ENCODE results near the gene PWP1.
"Not testable (repeated sequence)": the region's sequence is repeated elsewhere in the genome, so short reads cannot be mapped to it uniquely, and the experiment has no call there.

PWP1 gene

GRCh38 chr12:107668320-107669098, 17.1 kb upstream of the PWP1 start:
- no peak for DNase-seq (ENCODE audit: low spot score)

GRCh38 chr12:107669946-107670345, 15.7 kb upstream of the PWP1 start:
- no peak for DNase-seq (ENCODE audit: low spot score)

- DNase-seq (ENCODE audit: low spot score): no peak
These were observed 14.5 kb upstream of the PWP1 start for GRCh38 chr12:107670999-107671643.

- DNase-seq (ENCODE audit: low spot score): no peak
These were observed 7.9 kb upstream of the PWP1 start for GRCh38 chr12:107677671-107678070.

GRCh38 chr12:107679336-107679735, 6.3 kb upstream of the PWP1 start:
- no peak for DNase-seq (ENCODE audit: low spot score)

GRCh38 chr12:107681455-107681835, 4.2 kb upstream of the PWP1 start:
- no peak for DNase-seq (ENCODE audit: low spot score)

- DNase-seq (ENCODE audit: low spot score): no peak
These were observed 3.5 kb upstream of the PWP1 start for GRCh38 chr12:107681836-107682820.

- no peak for DNase-seq (ENCODE audit: low spot score)
These were observed 1.4 kb upstream of the PWP1 start for GRCh38 chr12:107684029-107684795.

- peak; percentile 17 for DNase-seq (ENCODE audit: low spot score)
These were observed 624 bp upstream of the PWP1 start for GRCh38 chr12:107684990-107685359.

- not testable (repeated sequence) for DNase-seq (ENCODE audit: low spot score)
These were observed 10.2 kb downstream of the PWP1 start for GRCh38 chr12:107695772-107696171.

- DNase-seq (ENCODE audit: low spot score): no peak
These were observed 16.5 kb downstream of the PWP1 start for GRCh38 chr12:107702106-107702505.

- no peak for DNase-seq (ENCODE audit: low spot score)
These were observed 18.4 kb downstream of the PWP1 start for GRCh38 chr12:107704041-107704440.

- not testable (repeated sequence) for DNase-seq (ENCODE audit: low spot score)
These were observed 19.9 kb downstream of the PWP1 start for GRCh38 chr12:107705522-107705921.

- DNase-seq (ENCODE audit: low spot score): no peak
These were observed 30.2 kb downstream of the PWP1 start for GRCh38 chr12:107715780-107716179.

- no peak for DNase-seq (ENCODE audit: low spot score)
These were observed 33.0 kb downstream of the PWP1 start for GRCh38 chr12:107718606-107719005.

GRCh38 chr12:107727327-107727726, 41.7 kb downstream of the PWP1 start:
- DNase-seq (ENCODE audit: low spot score): not testable (repeated sequence)

- DNase-seq (ENCODE audit: low spot score): not testable (repeated sequence)
These were observed 42.1 kb downstream of the PWP1 start for GRCh38 chr12:107727742-107728141.

- no peak for DNase-seq (ENCODE audit: low spot score)
These were observed 45.2 kb downstream of the PWP1 start for GRCh38 chr12:107730618-107731341.

GRCh38 chr12:107731366-107731765, 45.8 kb downstream of the PWP1 start:
- DNase-seq (ENCODE audit: low spot score): no peak

GRCh38 chr12:107732365-107732764, 46.8 kb downstream of the PWP1 start:
- no peak for DNase-seq (ENCODE audit: low spot score)

GRCh38 chr12:107734139-107734538, 48.5 kb downstream of the PWP1 start:
- DNase-seq (ENCODE audit: low spot score): peak; percentile 19

Data from putamen (tissue), 1 donor.